ENCODE data around the gene ADAP1. TPM values are rescaled to one million over a fixed set of nuclear protein-coding genes. Genes with fewer than 3 reads are reported as not detected.
A peak's percentile ranks its signal among the peaks of the same experiment; 100 is the strongest.

Gene ADAP1
- total RNA-seq, 6 experiments from 2014 or later = 1.4 to 4.2 (median 2.7) TPM

- Histone ChIP-seq H3K27me3 (no peaks in the 10 kb centered on the region), H3K27ac (no peak overlapping the region), H3K4me3 (no peak overlapping the region), H3K9me3 (no peaks in the 10 kb centered on the region), H3K36me3 (no peaks in the 10 kb centered on the region), H3K4me1 (no peaks in the 10 kb centered on the region)
- DNase-seq = peak in 2 of 3 donors; percentile 17 to 39
- TF ChIP-seq CTCF (IDR thresholded peaks at IDR 0.05) = no peak
- TF ChIP-seq POLR2A (IDR thresholded peaks at IDR 0.05) = no peak
- no peak for ATAC-seq
- WGBS (ENCODE audit: insufficient coverage, low coverage, low lambda C conversion rate, missing lambda C conversion rate) = 100% methylated on average over 4 of the region's 27 CpGs
- intact Hi-C loops (cut with DNase I) = no loop called here
Measured at GRCh38 chr7:938546-939185, 15.8 kb downstream of the ADAP1 start.

GRCh38 chr7:937856-938484 lies 16.5 kb downstream of the ADAP1 start:
- TF ChIP-seq POLR2A (IDR thresholded peaks at IDR 0.05) = no peak
- no peak for TF ChIP-seq CTCF (IDR thresholded peaks at IDR 0.05)
- Histone ChIP-seq H3K27ac (no peak overlapping the region), H3K27me3 (no peaks in the 10 kb centered on the region), H3K4me1 (no peaks in the 10 kb centered on the region), H3K4me3 (no peak overlapping the region), H3K9me3 (no peaks in the 10 kb centered on the region), H3K36me3 (no peaks in the 10 kb centered on the region)
- 79% methylated on average over 9 of the region's 16 CpGs for WGBS (ENCODE audit: insufficient coverage, low coverage, low lambda C conversion rate, missing lambda C conversion rate)
- DNase-seq (peak in 2 of 3 donors; percentile 3 to 6), ATAC-seq (no peak)
- intact Hi-C loops (cut with DNase I) = no loop called here

- WGBS (ENCODE audit: insufficient coverage, low coverage, low lambda C conversion rate, missing lambda C conversion rate) = 100% methylated on average over 2 of the region's 22 CpGs
- H3K27me3 ChIP-seq = no peaks in the 10 kb centered on the region
- ATAC-seq (no peak), DNase-seq (peak in 2 of 3 donors; percentile 11 to 48)
- H3K9me3 ChIP-seq = no peaks in the 10 kb centered on the region
- H3K4me1 ChIP-seq = no peaks in the 10 kb centered on the region
- H3K27ac ChIP-seq = no peak overlapping the region
- H3K4me3 ChIP-seq = no peak overlapping the region
- intact Hi-C loops (cut with DNase I) = no loop called here
- TF ChIP-seq POLR2A (IDR thresholded peaks at IDR 0.05) = no peak
- TF ChIP-seq CTCF (IDR thresholded peaks at IDR 0.05) = no peak
- no peaks in the 10 kb centered on the region for H3K36me3 ChIP-seq
Measured at GRCh38 chr7:936386-937054, 18.0 kb downstream of the ADAP1 start.

- Histone ChIP-seq H3K27me3 (no peaks in the 10 kb centered on the region), H3K4me1 (no peaks in the 10 kb centered on the region), H3K36me3 (no peaks in the 10 kb centered on the region), H3K4me3 (no peak overlapping the region), H3K27ac (no peak overlapping the region), H3K9me3 (no peaks in the 10 kb centered on the region)
- TF ChIP-seq POLR2A (IDR thresholded peaks at IDR 0.05) (no peak), CTCF (IDR thresholded peaks at IDR 0.05) (no peak)
- ATAC-seq = no peak
- intact Hi-C loops (cut with DNase I) = no loop called here
- no CpG with 5 or more reads among the region's 28 CpGs for WGBS (ENCODE audit: insufficient coverage, low coverage, low lambda C conversion rate, missing lambda C conversion rate)
- peak in 2 of 3 donors; percentile 10 to 33 for DNase-seq
Measured at GRCh38 chr7:935874-936385, 18.6 kb downstream of the ADAP1 start.
